K562 (cell line): Measurements from ENCODE around the gene VKORC1. TPM values are rescaled to one million over a fixed set of nuclear protein-coding genes. Genes with fewer than 3 reads are reported as not detected.

ENCODE experiments used
- CBFA2T3 ChIP-seq: fragments of 450-650 bp; IDR thresholded peaks from 2 replicates; pipeline ENCODE4 v1.6.1; 2017
- CCAR2 ChIP-seq: fragments of 200-400 bp; formaldehyde crosslinking; IDR thresholded peaks from 2 replicates; pipeline ENCODE4 v1.6.1; 2017; ENCODE audit warnings: mild to moderate bottlenecking, low read depth, low read length
- CHD7 ChIP-seq: fragments of 200-600 bp; sonication (generic); IDR thresholded peaks from one replicate; pipeline ENCODE4 v1.6.1; 2012; ENCODE audit warnings: mild to moderate bottlenecking, low read depth, low read length, inconsistent platforms
- GATA2 ChIP-seq: sonication (generic); formaldehyde crosslinking; IDR thresholded peaks from 2 replicates; pipeline ENCODE4 v1.4.0; 2020; ENCODE audit warnings: mild to moderate bottlenecking, missing genetic modification reagents
- HMBOX1 ChIP-seq: sonication (generic); IDR thresholded peaks from 2 replicates; pipeline ENCODE4 v1.6.1; 2016
- NBN ChIP-seq: fragments of 450-650 bp; IDR thresholded peaks from 2 replicates; pipeline ENCODE4 v1.6.1; 2016; ENCODE audit warnings: low read depth, mild to moderate bottlenecking
- NCOR1 ChIP-seq: fragments of 450-650 bp; IDR thresholded peaks from 2 replicates; pipeline ENCODE4 v1.6.1; 2016; ENCODE audit warnings: mild to moderate bottlenecking, moderate library complexity
- POLR2G ChIP-seq: fragments of 200-400 bp; formaldehyde crosslinking; IDR thresholded peaks from 2 replicates; pipeline ENCODE4 v1.6.1; 2017; ENCODE audit warnings: low read depth, mild to moderate bottlenecking, antibody characterized with exemption, low read length, moderate library complexity
- SAFB ChIP-seq: fragments of 200-400 bp; formaldehyde crosslinking; IDR thresholded peaks from 2 replicates; pipeline ENCODE4 v1.6.1; 2017; ENCODE audit warnings: low read depth, low read length, borderline replicate concordance
- TBP ChIP-seq: optimal IDR thresholded peaks from 2 replicates; pipeline ENCODE3; 2011; ENCODE audit warnings: low read depth, low read length, improper control_type of control experiment
- ZBTB17 ChIP-seq: fragments of 450-650 bp; formaldehyde crosslinking; IDR thresholded peaks from 2 replicates; pipeline ENCODE4 v1.4.0; 2020; ENCODE audit warnings: mild to moderate bottlenecking
- ZKSCAN8 ChIP-seq: fragments of 200-800 bp; sonication (Bioruptor generic); IDR thresholded peaks from 2 replicates; pipeline ENCODE4 v1.6.1; 2016; ENCODE audit warnings: missing genetic modification characterization, missing compliant biosample characterization
- ZNF408 ChIP-seq: fragments of 250-450 bp; sonication (Bioruptor Pico); IDR thresholded peaks from 2 replicates; pipeline ENCODE4 v1.4.0; 2020; ENCODE audit warnings: low read depth, mild to moderate bottlenecking, moderate library complexity
- ZNF668 ChIP-seq: fragments of 250-450 bp; sonication (Bioruptor Pico); IDR thresholded peaks from 2 replicates; pipeline ENCODE4 v1.8.0; 2022; ENCODE audit warnings: mild to moderate bottlenecking, inconsistent platforms
- polyA plus RNA-seq, 8 experiments: library from polyadenylated mRNA; depleted of rRNA in 4 of 8; stranded (reverse) in 5 of 8; unstranded in 3 of 8; fragments of >200 nt; fragmentation: Nextera tagmentation in 2 of 8; fragmentation: Illumina TruSeq in 1 of 8; extraction: Ambion mirVana in 2 of 8; extraction: Trizol in 1 of 8; gene quantifications; 2 replicates each; pipeline versions ENCODE4 v1.2.1 to v1.2.3, GENCODE V29; 2011 to 2014; ENCODE audit warnings: inconsistent platforms in 1 of 8, missing spikeins in 1 of 8
- total RNA-seq, 7 experiments: library from RNA; depleted of rRNA in 6 of 7; stranded (reverse); fragments of >200 nt in 6 of 7; fragmentation: Illumina TruSeq in 2 of 7; extraction: Trizol in 2 of 7; gene quantifications; 2 replicates each; pipeline versions ENCODE4 v1.2.1 to v1.2.3, GENCODE V29; 2011 to 2021; ENCODE audit warnings: low replicate concordance in 1 of 7

The VKORC1 gene
- total and polyA plus RNA-seq, 9 of the 15 experiments (the other 6 are each of a cell fraction or from before 2014, with no cell fraction given) = 30.0 to 119 (median 62.1) TPM

GRCh38 chr16:31105677-31106213 is 11.1 kb upstream of the VKORC1 start (continued):
- no peak for TF ChIP-seq CHD7
- peak; percentile 87 for TF ChIP-seq NCOR1
- TF ChIP-seq ZKSCAN8 (CRISPR knock-in tag) = no peak
- peak; percentile 48; the same call in 1 of the 2 replicates for TF ChIP-seq NBN
- TF ChIP-seq ZBTB17 (CRISPR knock-in tag) = peak; percentile 47; the same call in 1 of the 2 replicates
- TF ChIP-seq TBP = peak; percentile 65
- TF ChIP-seq ZNF408 = no peak
- TF ChIP-seq CCAR2 = no peak
- peak; percentile 80; the same call in 1 of the 2 replicates for TF ChIP-seq ZNF668 (CRISPR knock-in tag)
- TF ChIP-seq CBFA2T3 = 0 out of 2 replicates have a peak, but pooled peaks have one; percentile 21
- TF ChIP-seq SAFB = peak; percentile 67; the same call in 1 of the 2 replicates
- TF ChIP-seq HMBOX1 = no peak
- TF ChIP-seq POLR2G = peak; percentile 84
- TF ChIP-seq GATA2 = no peak
